A549 (cell line): Measurements from ENCODE around the gene NANOS3. TPM values are rescaled to one million over a fixed set of nuclear protein-coding genes. Genes with fewer than 3 reads are reported as not detected.

Experiments
- ATAC-seq, 2 experiments: fragments of 200-7000 bp in 1 of 2; fragments of >200 bp in 1 of 2; cut with Nextera tagmentation in 1 of 2; cut with Tn5 transposase in 1 of 2; 3 replicates each; pipeline versions ENCODE4 v1.8.0 to v1.9.1; 2018 to 2020; ENCODE audit warnings: mild to moderate bottlenecking in 1 of 2, moderate library complexity in 1 of 2
- CTCF ChIA-PET: fragments of 300-600 bp; sonication (Branson Sonifier 250); formaldehyde crosslinking; extraction: SDS; loops from one replicate; lab custom pipeline; 2021; ENCODE audit warnings: antibody characterized with exemption, inconsistent platforms; lab: Yijun Ruan, JAX
- POLR2A ChIA-PET: fragments of 350-600 bp; formaldehyde crosslinking; extraction: SDS; loops from one replicate; lab custom pipeline; 2021; ENCODE audit warnings: antibody characterized with exemption, inconsistent platforms; lab: Yijun Ruan, JAX
- DNase-seq, 2 experiments: peaks; one replicate each; pipeline versions ENCODE4 v3.0.0 to v3.0.0-alpha.2; 2011 to 2016; ENCODE audit warnings: low read depth in 1 of 2, low spot score in 1 of 2
- FAIRE-seq: peaks from 2 replicates; lab custom pipeline; 2011; peaks lifted over from hg19 to GRCh38; lab: Jason Lieb, UNC
- H3K27ac ChIP-seq, 2 experiments: fragments of >200 bp; sonication (Bioruptor Twin); formaldehyde crosslinking; 3 replicates each; pipeline ENCODE4 v1.5.1; 2016 to 2017
- H3K4me1 ChIP-seq: fragments of >200 bp; sonication (Bioruptor Twin); formaldehyde crosslinking; 3 replicates; pipeline ENCODE4 v1.6.1; 2016
- H3K4me2 ChIP-seq: fragments of >200 bp; sonication (Bioruptor Twin); formaldehyde crosslinking; 3 replicates; pipeline ENCODE4 v1.6.1; 2016
- H3K4me3 ChIP-seq: fragments of >200 bp; sonication (Bioruptor Twin); formaldehyde crosslinking; 3 replicates; pipeline ENCODE4 v1.5.1; 2016
- H3K9me3 ChIP-seq: fragments of >200 bp; sonication (Bioruptor Twin); formaldehyde crosslinking; 3 replicates; pipeline ENCODE4 v1.6.1; 2016
- BCL3 ChIP-seq: fragments of >200 bp; sonication (Bioruptor Twin); formaldehyde crosslinking; IDR thresholded peaks from 3 replicates; pipeline ENCODE4 v1.6.1; 2016
- BHLHE40 ChIP-seq: IDR thresholded peaks from 2 replicates; pipeline ENCODE4 v1.6.1; 2012; ENCODE audit warnings: low read depth, low read length, inconsistent platforms
- CBX2 ChIP-seq: fragments of 200-600 bp; sonication (generic); IDR thresholded peaks from 2 replicates; pipeline ENCODE4 v1.6.1; 2016; ENCODE audit warnings: low read depth, mild to moderate bottlenecking, borderline replicate concordance
- CBX8 ChIP-seq: fragments of 200-600 bp; sonication (generic); IDR thresholded peaks from 2 replicates; pipeline ENCODE4 v1.6.1; 2016
- CHD2 ChIP-seq: fragments of 150-350 bp; IDR thresholded peaks from 2 replicates; pipeline ENCODE4 v1.6.1; 2014; ENCODE audit warnings: low read length; ENCODE audit not compliant: partially characterized antibody
- CHD4 ChIP-seq: fragments of 200-600 bp; sonication (generic); IDR thresholded peaks from 2 replicates; pipeline ENCODE4 v1.6.1; 2016; ENCODE audit warnings: antibody characterized with exemption, mild to moderate bottlenecking, borderline replicate concordance
- CTCF ChIP-seq: fragments of >200 bp; sonication (Bioruptor Twin); formaldehyde crosslinking; IDR thresholded peaks from 3 replicates; pipeline ENCODE4 v1.5.1; 2016
- E2F6 ChIP-seq: IDR thresholded peaks from 2 replicates; pipeline ENCODE4 v1.6.1; 2012; ENCODE audit warnings: low read depth, borderline replicate concordance
- EHF ChIP-seq: fragments of 250-450 bp; sonication (Bioruptor Pico); IDR thresholded peaks from 2 replicates; pipeline ENCODE4 v1.5.0; 2020; ENCODE audit warnings: mild to moderate bottlenecking
- ELK1 ChIP-seq: fragments of 150-350 bp; IDR thresholded peaks from 2 replicates; pipeline ENCODE4 v1.6.1; 2014; ENCODE audit warnings: low read depth, mild to moderate bottlenecking, low read length
- EP300 ChIP-seq, 2 experiments: fragments of >200 bp; sonication (Bioruptor Twin); formaldehyde crosslinking; IDR thresholded peaks; 2 replicates in 1 of 2; 3 replicates in 1 of 2; pipeline ENCODE4 v1.6.1; 2016 to 2017
- ESRRA ChIP-seq: fragments of 150-350 bp; IDR thresholded peaks from 2 replicates; pipeline ENCODE4 v1.6.1; 2014; ENCODE audit warnings: mild to moderate bottlenecking, low read length, borderline replicate concordance
- FOSL2 ChIP-seq, 2 experiments: fragments of 450-650 bp in 1 of 2; fragments of >200 bp in 1 of 2; sonication (Bioruptor Twin) in 1 of 2; formaldehyde crosslinking; IDR thresholded peaks; 2 replicates each; pipeline versions ENCODE4 v1.5.0 to v1.6.1; 2016 to 2020; ENCODE audit warnings: mild to moderate bottlenecking in 1 of 2, moderate library complexity in 1 of 2
- FOXS1 ChIP-seq: fragments of 250-450 bp; sonication (Bioruptor Pico); IDR thresholded peaks from 2 replicates; pipeline ENCODE4 v1.5.0; 2020; ENCODE audit warnings: mild to moderate bottlenecking, moderate library complexity
- GATA3 ChIP-seq: IDR thresholded peaks from 2 replicates; pipeline ENCODE4 v1.6.1; 2012; ENCODE audit warnings: borderline replicate concordance
- HOXA7 ChIP-seq: fragments of 250-450 bp; sonication (Bioruptor Pico); IDR thresholded peaks from 2 replicates; pipeline ENCODE4 v1.5.0; 2020; ENCODE audit warnings: mild to moderate bottlenecking, moderate library complexity
- HOXB13 ChIP-seq: fragments of 250-450 bp; sonication (Bioruptor Pico); IDR thresholded peaks from 2 replicates; pipeline ENCODE4 v1.5.0; 2020; ENCODE audit warnings: low read depth, mild to moderate bottlenecking, moderate library complexity
- HOXB5 ChIP-seq: fragments of 250-450 bp; sonication (Bioruptor Pico); IDR thresholded peaks from 2 replicates; pipeline ENCODE4 v1.5.0; 2020; ENCODE audit warnings: mild to moderate bottlenecking, moderate library complexity
- JUNB ChIP-seq: fragments of >200 bp; sonication (Bioruptor Twin); formaldehyde crosslinking; IDR thresholded peaks from 2 replicates; pipeline ENCODE4 v1.6.1; 2016
- KDM5A ChIP-seq: fragments of 200-600 bp; sonication (generic); IDR thresholded peaks from 2 replicates; pipeline ENCODE4 v1.6.1; 2016; ENCODE audit warnings: antibody characterized with exemption, mild to moderate bottlenecking
- MAFK ChIP-seq: fragments of 450-650 bp; IDR thresholded peaks from 2 replicates; pipeline ENCODE4 v1.6.1; 2014; ENCODE audit not compliant: partially characterized antibody
- NFE2L2 ChIP-seq: fragments of 150-350 bp; conservative IDR thresholded peaks from 2 replicates; pipeline ENCODE4 v1.6.1; 2014; ENCODE audit warnings: low read length
- NPAS2 ChIP-seq: fragments of 250-450 bp; sonication (Bioruptor Pico); IDR thresholded peaks from 2 replicates; pipeline ENCODE4 v1.8.0; 2022; ENCODE audit warnings: mild to moderate bottlenecking, moderate library complexity, borderline replicate concordance
- PHF8 ChIP-seq: fragments of 200-600 bp; sonication (generic); IDR thresholded peaks from 2 replicates; pipeline ENCODE4 v1.6.1; 2016; ENCODE audit warnings: low read depth, mild to moderate bottlenecking, antibody characterized with exemption, moderate library complexity, borderline replicate concordance
- POLR2A ChIP-seq: IDR thresholded peaks from 2 replicates; pipeline ENCODE4 v1.6.1; 2012; ENCODE audit warnings: mild to moderate bottlenecking, low read length
- POLR2AphosphoS2 ChIP-seq: conservative IDR thresholded peaks from 2 replicates; pipeline ENCODE4 v1.6.1; 2012; ENCODE audit warnings: low read length, improper control_type of control experiment, inconsistent platforms
- RAD21 ChIP-seq, 2 experiments: fragments of >200 bp in 1 of 2; sonication (Bioruptor Twin) in 1 of 2; formaldehyde crosslinking in 1 of 2; IDR thresholded peaks in 1 of 2; conservative IDR thresholded peaks in 1 of 2; 2 replicates in 1 of 2; 3 replicates in 1 of 2; pipeline ENCODE4 v1.6.1; 2012 to 2018; ENCODE audit warnings: inconsistent platforms in 1 of 2
- RCOR1 ChIP-seq: fragments of 150-350 bp; IDR thresholded peaks from 2 replicates; pipeline ENCODE4 v1.6.1; 2014; ENCODE audit warnings: antibody characterized with exemption, low read length, low read depth
- RFX5 ChIP-seq: fragments of 450-650 bp; IDR thresholded peaks from 2 replicates; pipeline ENCODE4 v1.7.1; 2014; ENCODE audit warnings: antibody characterized with exemption, mild to moderate bottlenecking, moderate library complexity
- RNF2 ChIP-seq: fragments of 200-600 bp; sonication (generic); IDR thresholded peaks from 2 replicates; pipeline ENCODE4 v1.6.1; 2016; ENCODE audit warnings: low read depth, mild to moderate bottlenecking, antibody characterized with exemption, moderate library complexity, borderline replicate concordance
- SREBF2 ChIP-seq: fragments of 450-650 bp; IDR thresholded peaks from 2 replicates; pipeline ENCODE4 v1.6.1; 2014; ENCODE audit warnings: mild to moderate bottlenecking, moderate library complexity
- TFCP2L1 ChIP-seq: fragments of 250-450 bp; sonication (Bioruptor Pico); IDR thresholded peaks from 2 replicates; pipeline ENCODE4 v1.5.0; 2021; ENCODE audit warnings: mild to moderate bottlenecking
- ZC3H11A ChIP-seq: fragments of 450-650 bp; IDR thresholded peaks from 2 replicates; pipeline ENCODE4 v1.6.1; 2014; ENCODE audit warnings: antibody characterized with exemption, mild to moderate bottlenecking
- ZFP36 ChIP-seq: fragments of 450-650 bp; IDR thresholded peaks from 2 replicates; pipeline ENCODE4 v1.6.1; 2014; ENCODE audit warnings: borderline replicate concordance; ENCODE audit not compliant: partially characterized antibody
- ZNF302 ChIP-seq: fragments of 250-450 bp; sonication (Bioruptor Pico); IDR thresholded peaks from 2 replicates; pipeline ENCODE4 v1.9.0; 2021; ENCODE audit warnings: inconsistent platforms, mild to moderate bottlenecking, moderate library complexity
- ZSCAN20 ChIP-seq: fragments of 250-450 bp; sonication (Bioruptor Pico); IDR thresholded peaks from 2 replicates; pipeline ENCODE4 v1.8.0; 2022; ENCODE audit warnings: mild to moderate bottlenecking, moderate library complexity
- WGBS: methylation state at CpG from one replicate; pipeline ENCODE4 v1.1.6; 2017; ENCODE audit errors: missing lambda C conversion rate; 5-methylcytosine and 5-hydroxymethylcytosine counted together
- polyA plus RNA-seq, 4 experiments: library from polyadenylated mRNA; depleted of rRNA in 3 of 4; stranded (reverse); fragments of >200 nt; fragmentation: RNase III in 1 of 4; extraction: RNeasy Plus Mini Kit Qiagen cat#74134 plus additional on column Dnase treatment in 1 of 4; gene quantifications; 2 replicates in 3 of 4; 3 replicates in 1 of 4; pipeline ENCODE4 v1.2.3, GENCODE V29; 2011 to 2017

Gene NANOS3
- polyA plus RNA-seq, 2 of the 4 experiments (the other 2 are of a cell fraction) = 0.31 to 1.2 TPM

GRCh38 chr19:13847407-13848339 lies 29.3 kb upstream of the NANOS3 start:
- ChIA-PET POLR2A (interaction anchor here (0.6 to 2.9 kb wide), 8 partner anchors 9 to 534 kb away, joined by 4 to 33 read pairs (median 6); partner anchors contain the start of gene ADGRE5), CTCF (interaction anchor here (1.0 to 20.6 kb wide), 4 partner anchors 11 to 63 kb away, joined by 3 to 271 read pairs (median 60); no protein-coding TSS in a partner anchor)
- Histone ChIP-seq H3K27ac (peak overlapping the region; percentile 100), H3K9me3 (no peaks in the 10 kb centered on the region), H3K4me1 (peaks cover 80% of the 10 kb centered on the region), H3K4me3 (peak overlapping the region; percentile 41), H3K4me2 (peak overlapping the region; percentile 94)
- WGBS = 8% methylated on average over 9 of the region's 47 CpGs
- ATAC-seq (peak; percentile 19 to 56), DNase-seq (peak in 1 of 2 experiments; percentile 92), FAIRE-seq (no peak)
- TF ChIP-seq ZC3H11A = no peak
- no peak for TF ChIP-seq RAD21 (conservative IDR thresholded peaks at IDR 0.05 in 1 of 2, IDR thresholded peaks at IDR 0.05 in 1 of 2)
- TF ChIP-seq ZNF302 = no peak
- TF ChIP-seq ELK1 = no peak
- no peak for TF ChIP-seq FOXS1 (CRISPR knock-in tag)
- peak; percentile 66; the same call in 1 of the 2 replicates for TF ChIP-seq RCOR1
- TF ChIP-seq ESRRA = no peak
- TF ChIP-seq E2F6 = no peak
- TF ChIP-seq GATA3 = peak; percentile 47
- peak; percentile 58 for TF ChIP-seq HOXB5
- TF ChIP-seq POLR2AphosphoS2 = no peak
- TF ChIP-seq ZSCAN20 (CRISPR knock-in tag) = no peak
- TF ChIP-seq MAFK = no peak
- TF ChIP-seq BCL3 = 0 out of 3 replicates have a peak, but pooled peaks have one; percentile 27
- TF ChIP-seq PHF8 = no peak
- TF ChIP-seq RNF2 = no peak
- TF ChIP-seq NFE2L2 = no peak
- TF ChIP-seq HOXA7 (CRISPR knock-in tag) = 0 out of 2 replicates have a peak, but pooled peaks have one; percentile 0
- TF ChIP-seq KDM5A = no peak
- no peak for TF ChIP-seq POLR2A
- no peak for TF ChIP-seq FOSL2 (IDR thresholded peaks at IDR 0.05)
- TF ChIP-seq FOSL2 (CRISPR knock-in tag; IDR thresholded peaks at IDR 0.05) = 0 out of 2 replicates have a peak, but pooled peaks have one; percentile 26
- TF ChIP-seq CHD2 = peak; percentile 6
- TF ChIP-seq CBX2 = no peak
- TF ChIP-seq CBX8 = no peak
- no peak for TF ChIP-seq NPAS2 (CRISPR knock-in tag)
- TF ChIP-seq TFCP2L1 (CRISPR knock-in tag) = no peak; the same call in 1 of the 2 replicates
- TF ChIP-seq ZFP36 = no peak
- no peak for TF ChIP-seq BHLHE40
- peak; percentile 23; the same call in 1 of the 2 replicates for TF ChIP-seq EHF (CRISPR knock-in tag)
- TF ChIP-seq EP300 (IDR thresholded peaks at IDR 0.05) = peak in 1 of 2 experiments; percentile 30; a peak in 2 of 5 replicates
- TF ChIP-seq CTCF = no peak
- TF ChIP-seq HOXB13 (CRISPR knock-in tag) = peak; percentile 18; the same call in 1 of the 2 replicates
- peak; percentile 86; the same call in 1 of the 2 replicates for TF ChIP-seq CHD4
- TF ChIP-seq JUNB = no peak
- TF ChIP-seq SREBF2 = no peak
- TF ChIP-seq RFX5 = no peak
